GM10847 (cell line): ENCODE data around the gene KLHL41.

ENCODE experiments used
- POLR2A ChIP-seq: IDR thresholded peaks from 2 replicates; pipeline ENCODE4 v1.6.1; 2011; ENCODE audit not compliant: insufficient read length; ENCODE audit errors: extremely low read depth

KLHL41 gene

GRCh38 chr2:169490834-169491233 is 18.7 kb upstream of the KLHL41 start:
- no peak for TF ChIP-seq POLR2A

DNA sequence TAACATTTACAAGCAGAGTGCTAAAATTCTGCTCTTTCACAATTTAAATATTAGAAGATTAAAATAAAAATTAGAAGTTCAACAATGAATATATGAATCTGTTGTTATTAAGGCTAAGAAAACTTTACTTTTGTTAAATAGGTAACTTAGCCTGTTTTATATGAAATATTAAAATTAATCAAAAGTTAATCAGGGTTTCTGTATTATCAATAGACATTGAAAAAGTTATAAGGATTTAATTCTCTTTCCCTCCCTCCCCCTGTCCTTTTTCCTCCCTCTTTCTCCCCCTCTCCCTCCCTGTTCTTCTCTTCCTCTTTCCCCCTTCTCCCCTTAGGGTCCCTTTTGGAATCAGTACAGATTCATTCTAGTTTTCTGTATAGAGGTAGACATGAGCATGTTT is 18.1 kb upstream of the KLHL41 start:
- no peak for TF ChIP-seq POLR2A

DNA sequence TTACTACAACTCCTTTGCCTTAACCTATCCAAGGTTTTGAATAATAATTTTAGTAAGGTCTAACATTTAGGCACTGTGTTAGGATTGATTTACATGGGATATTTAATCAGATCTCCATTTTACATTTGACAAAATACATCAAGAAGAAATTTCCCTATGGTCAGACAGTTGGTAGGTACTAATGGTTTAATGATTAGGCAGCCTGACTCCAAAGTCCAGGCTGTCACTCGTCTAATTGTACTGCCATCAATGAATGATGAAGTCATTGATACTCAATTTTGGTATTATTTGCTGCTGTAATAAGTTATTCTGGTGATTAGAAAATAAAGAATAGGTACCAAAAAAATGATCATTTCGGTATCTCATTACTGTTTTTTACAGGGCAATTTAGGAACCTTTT is 16.1 kb upstream of the KLHL41 start:
- TF ChIP-seq POLR2A, result no peak

- TF ChIP-seq POLR2A, result no peak
Measured at GRCh38 chr2:169495310-169495928, 14.1 kb upstream of the KLHL41 start.

DNA sequence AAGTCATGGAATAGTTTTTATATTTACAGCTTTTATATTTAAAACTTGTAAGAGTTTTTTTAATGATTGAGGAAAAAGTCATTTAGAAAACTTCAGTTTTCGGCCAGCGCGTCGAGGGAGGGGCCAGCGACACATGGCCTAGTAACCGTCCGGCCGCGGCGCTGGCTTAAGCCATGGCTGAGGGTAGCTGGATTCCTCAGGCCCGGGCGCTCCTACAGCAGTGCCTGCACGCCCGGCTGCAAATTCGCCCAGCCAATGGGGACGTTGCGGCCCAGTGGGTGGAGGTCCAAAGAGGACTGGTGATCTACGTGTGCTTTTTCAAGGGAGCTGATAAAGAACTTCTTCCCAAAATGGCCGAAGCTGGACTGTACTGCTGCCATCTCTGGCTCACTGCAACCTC is 4.9 kb upstream of the KLHL41 start:
- no peak for TF ChIP-seq POLR2A

DNA sequence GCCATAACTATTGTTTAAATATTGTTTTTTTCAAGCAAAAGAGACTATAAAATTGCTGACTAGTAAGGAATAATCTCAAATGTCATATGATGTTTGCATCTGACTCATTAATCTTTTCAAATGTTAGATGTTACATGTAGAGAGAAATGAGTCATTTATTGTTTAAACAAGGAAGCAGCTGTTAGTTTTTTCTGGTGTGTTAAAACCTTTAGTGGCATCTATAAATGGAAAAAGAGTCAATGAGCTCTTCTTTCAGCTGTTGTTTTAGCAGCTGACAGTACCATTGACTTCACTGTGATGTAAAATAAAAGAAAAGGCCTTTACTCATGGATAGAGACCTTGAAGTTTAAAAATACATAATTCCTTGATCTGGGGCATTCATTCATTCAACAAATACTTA is 1.8 kb upstream of the KLHL41 start:
- no peak for TF ChIP-seq POLR2A

DNA sequence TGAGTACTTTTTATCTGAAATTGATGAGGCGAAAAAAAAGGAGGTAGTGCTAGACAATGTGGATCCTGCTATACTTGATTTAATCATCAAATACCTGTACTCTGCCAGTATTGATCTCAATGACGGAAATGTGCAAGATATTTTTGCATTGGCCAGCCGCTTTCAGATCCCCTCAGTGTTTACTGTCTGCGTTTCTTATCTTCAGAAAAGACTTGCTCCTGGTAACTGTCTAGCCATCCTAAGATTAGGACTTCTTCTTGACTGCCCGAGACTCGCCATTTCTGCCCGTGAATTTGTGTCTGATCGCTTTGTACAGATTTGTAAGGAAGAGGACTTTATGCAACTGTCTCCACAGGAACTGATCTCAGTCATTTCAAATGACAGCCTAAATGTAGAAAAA is 453 bp downstream of the KLHL41 start:
- no peak for TF ChIP-seq POLR2A

- no peak for TF ChIP-seq POLR2A
Measured at GRCh38 chr2:169510496-169510895, 994 bp downstream of the KLHL41 start.

- TF ChIP-seq POLR2A, result no peak
Measured at GRCh38 chr2:169511818-169512217, 2.3 kb downstream of the KLHL41 start.

GRCh38 chr2:169512525-169512924 is 3.0 kb downstream of the KLHL41 start:
- TF ChIP-seq POLR2A, result no peak

DNA sequence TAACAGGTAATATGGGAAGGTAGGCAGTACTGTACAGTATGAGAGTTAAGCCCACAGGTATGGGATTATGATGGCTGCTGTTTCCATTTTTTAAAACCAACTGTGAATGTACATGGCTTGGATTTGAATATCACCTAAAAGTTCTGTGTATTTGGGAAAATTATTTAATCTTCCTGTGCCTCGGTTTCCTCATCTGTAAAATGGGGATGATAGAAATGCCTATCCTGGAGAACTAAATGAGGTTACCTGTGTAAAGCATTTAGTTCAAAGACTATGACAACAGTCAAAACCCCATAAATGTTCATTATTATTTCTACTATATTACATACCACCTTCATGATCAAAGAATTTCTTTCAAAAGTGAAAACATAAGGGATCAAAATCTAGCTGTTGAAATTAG is 3.6 kb downstream of the KLHL41 start:
- no peak for TF ChIP-seq POLR2A

DNA sequence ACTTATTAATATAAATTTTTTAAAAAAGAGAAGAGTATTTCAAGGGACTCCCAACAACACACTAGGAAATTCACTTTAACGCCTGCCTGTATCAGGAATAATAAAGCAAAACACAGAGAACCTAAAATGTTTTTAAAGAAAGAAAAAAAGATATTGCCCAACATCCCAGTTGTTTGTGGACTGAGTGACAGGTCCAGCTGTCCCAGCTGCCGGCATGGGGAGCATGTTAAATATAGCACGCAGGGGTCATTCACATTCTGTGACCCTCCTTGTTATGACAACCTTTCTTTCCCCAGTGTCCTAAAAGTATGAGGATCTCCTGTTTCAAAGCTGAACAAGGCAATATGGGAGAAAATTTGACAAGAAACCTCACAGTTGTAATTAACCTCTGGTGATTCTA is 4.4 kb downstream of the KLHL41 start:
- no peak for TF ChIP-seq POLR2A

DNA sequence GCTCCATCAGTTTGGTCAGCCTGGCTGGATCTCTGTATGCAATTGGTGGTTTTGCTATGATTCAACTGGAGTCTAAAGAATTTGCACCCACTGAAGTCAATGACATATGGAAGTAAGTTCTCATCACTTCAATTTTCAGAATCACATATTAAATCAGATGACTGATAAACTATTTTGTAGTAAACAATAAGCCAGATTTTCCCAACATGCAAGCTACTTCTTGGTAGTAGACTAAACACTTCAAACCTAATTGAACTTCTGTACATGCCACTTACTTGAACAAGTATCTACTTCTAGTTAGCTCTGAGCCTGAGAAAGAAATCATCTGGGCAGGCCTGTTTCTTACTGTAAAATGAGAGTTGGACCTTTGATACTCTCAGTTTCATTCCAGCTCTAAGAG is 11.4 kb downstream of the KLHL41 start:
- no peak for TF ChIP-seq POLR2A

- no peak for TF ChIP-seq POLR2A
Measured at GRCh38 chr2:169523681-169524080, 14.2 kb downstream of the KLHL41 start.

DNA sequence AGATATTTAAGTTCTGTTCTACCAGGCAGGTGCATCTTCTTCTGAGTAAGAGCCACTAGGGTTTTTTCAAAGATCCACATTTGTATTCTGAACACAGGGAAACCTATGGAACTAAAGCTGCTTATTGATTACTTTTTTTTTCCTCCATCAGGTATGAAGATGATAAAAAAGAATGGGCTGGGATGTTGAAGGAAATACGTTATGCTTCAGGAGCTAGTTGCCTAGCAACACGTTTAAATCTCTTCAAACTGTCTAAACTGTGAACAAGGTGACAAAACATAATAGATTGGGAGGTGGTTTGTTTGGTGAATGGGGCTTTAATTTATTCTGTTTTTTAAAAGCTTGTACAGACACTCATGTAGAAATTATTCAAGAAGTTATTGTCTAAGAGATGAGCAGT is 15.9 kb downstream of the KLHL41 start:
- no peak for TF ChIP-seq POLR2A

DNA sequence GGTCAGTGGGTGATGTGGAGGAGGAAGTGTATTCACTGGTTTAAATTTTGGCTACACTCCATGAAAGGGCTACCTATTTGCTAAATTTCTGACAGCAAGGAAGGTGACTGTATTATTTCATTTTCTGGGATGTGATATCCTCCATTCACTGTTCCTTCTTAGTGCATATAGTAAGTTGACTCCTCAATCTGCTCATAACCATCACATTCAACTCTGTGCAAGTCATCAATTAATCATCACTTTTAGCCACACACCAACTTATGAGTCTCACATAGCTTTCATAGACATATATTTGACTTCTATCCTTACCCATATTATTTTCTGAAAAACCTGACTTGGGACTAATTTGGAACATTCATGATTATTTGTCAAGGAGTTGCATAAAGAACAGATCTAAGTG is 16.9 kb downstream of the KLHL41 start:
- no peak for TF ChIP-seq POLR2A

GRCh38 chr2:169528271-169528701 is 18.8 kb downstream of the KLHL41 start:
- no peak for TF ChIP-seq POLR2A
